ENCODE measurements around the gene GIMAP8.

DNA sequence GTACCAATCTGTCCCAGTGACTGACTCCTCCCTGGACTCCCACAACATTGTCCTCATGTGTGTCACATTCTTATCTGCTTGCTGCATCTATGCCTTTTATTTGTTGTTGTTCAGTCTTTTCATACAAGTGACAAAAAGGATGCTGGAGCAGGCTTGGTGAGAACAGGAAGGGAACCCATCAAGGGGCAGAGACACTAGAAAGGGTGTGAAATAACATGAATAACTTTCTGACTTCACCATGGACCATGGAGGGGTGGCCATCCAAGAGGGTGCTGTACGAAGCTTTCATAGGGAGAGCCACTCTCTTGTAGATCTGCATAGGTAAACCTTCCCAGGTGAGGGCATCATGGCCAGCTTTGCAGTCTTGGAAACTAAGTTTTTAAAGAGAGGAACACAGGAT lies 14.5 kb downstream of the GIMAP8 start:
- TF ChIP-seq, protein P1, sequence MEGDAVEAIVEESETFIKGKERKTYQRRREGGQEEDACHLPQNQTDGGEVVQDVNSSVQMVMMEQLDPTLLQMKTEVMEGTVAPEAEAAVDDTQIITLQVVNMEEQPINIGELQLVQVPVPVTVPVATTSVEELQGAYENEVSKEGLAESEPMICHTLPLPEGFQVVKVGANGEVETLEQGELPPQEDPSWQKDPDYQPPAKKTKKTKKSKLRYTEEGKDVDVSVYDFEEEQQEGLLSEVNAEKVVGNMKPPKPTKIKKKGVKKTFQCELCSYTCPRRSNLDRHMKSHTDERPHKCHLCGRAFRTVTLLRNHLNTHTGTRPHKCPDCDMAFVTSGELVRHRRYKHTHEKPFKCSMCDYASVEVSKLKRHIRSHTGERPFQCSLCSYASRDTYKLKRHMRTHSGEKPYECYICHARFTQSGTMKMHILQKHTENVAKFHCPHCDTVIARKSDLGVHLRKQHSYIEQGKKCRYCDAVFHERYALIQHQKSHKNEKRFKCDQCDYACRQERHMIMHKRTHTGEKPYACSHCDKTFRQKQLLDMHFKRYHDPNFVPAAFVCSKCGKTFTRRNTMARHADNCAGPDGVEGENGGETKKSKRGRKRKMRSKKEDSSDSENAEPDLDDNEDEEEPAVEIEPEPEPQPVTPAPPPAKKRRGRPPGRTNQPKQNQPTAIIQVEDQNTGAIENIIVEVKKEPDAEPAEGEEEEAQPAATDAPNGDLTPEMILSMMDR (conservative IDR thresholded peaks at IDR 0.05; ENCODE audit: low read depth in 2 of 2) = no peak
- TF ChIP-seq POLR2AphosphoS5 (IDR thresholded peaks at IDR 0.05; ENCODE audit: low read depth) = no peak
- no peak for TF ChIP-seq STAT1 (IDR thresholded peaks at IDR 0.05; ENCODE audit: unreplicated experiment)
- no peak for TF ChIP-seq EZH2phosphoT487 (IDR thresholded peaks at IDR 0.05; ENCODE audit: unreplicated experiment)
- TF ChIP-seq, protein P2, sequence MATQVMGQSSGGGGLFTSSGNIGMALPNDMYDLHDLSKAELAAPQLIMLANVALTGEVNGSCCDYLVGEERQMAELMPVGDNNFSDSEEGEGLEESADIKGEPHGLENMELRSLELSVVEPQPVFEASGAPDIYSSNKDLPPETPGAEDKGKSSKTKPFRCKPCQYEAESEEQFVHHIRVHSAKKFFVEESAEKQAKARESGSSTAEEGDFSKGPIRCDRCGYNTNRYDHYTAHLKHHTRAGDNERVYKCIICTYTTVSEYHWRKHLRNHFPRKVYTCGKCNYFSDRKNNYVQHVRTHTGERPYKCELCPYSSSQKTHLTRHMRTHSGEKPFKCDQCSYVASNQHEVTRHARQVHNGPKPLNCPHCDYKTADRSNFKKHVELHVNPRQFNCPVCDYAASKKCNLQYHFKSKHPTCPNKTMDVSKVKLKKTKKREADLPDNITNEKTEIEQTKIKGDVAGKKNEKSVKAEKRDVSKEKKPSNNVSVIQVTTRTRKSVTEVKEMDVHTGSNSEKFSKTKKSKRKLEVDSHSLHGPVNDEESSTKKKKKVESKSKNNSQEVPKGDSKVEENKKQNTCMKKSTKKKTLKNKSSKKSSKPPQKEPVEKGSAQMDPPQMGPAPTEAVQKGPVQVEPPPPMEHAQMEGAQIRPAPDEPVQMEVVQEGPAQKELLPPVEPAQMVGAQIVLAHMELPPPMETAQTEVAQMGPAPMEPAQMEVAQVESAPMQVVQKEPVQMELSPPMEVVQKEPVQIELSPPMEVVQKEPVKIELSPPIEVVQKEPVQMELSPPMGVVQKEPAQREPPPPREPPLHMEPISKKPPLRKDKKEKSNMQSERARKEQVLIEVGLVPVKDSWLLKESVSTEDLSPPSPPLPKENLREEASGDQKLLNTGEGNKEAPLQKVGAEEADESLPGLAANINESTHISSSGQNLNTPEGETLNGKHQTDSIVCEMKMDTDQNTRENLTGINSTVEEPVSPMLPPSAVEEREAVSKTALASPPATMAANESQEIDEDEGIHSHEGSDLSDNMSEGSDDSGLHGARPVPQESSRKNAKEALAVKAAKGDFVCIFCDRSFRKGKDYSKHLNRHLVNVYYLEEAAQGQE (IDR thresholded peaks at IDR 0.05; ENCODE audit: unreplicated experiment) = no peak

All from GM23338 (cell line).